NCI-H1930 (cell line): Measurements from ENCODE around the gene LRRK1.

Source experiments
- DNase-seq, 2 experiments: peaks; one replicate each; lab custom pipeline; 2025; lab: John Stamatoyannopoulos, UW

The LRRK1 gene

GRCh38 chr15:100892013-100892355 is 27.2 kb upstream of the LRRK1 start:
- DNase-seq, result no peak

DNA sequence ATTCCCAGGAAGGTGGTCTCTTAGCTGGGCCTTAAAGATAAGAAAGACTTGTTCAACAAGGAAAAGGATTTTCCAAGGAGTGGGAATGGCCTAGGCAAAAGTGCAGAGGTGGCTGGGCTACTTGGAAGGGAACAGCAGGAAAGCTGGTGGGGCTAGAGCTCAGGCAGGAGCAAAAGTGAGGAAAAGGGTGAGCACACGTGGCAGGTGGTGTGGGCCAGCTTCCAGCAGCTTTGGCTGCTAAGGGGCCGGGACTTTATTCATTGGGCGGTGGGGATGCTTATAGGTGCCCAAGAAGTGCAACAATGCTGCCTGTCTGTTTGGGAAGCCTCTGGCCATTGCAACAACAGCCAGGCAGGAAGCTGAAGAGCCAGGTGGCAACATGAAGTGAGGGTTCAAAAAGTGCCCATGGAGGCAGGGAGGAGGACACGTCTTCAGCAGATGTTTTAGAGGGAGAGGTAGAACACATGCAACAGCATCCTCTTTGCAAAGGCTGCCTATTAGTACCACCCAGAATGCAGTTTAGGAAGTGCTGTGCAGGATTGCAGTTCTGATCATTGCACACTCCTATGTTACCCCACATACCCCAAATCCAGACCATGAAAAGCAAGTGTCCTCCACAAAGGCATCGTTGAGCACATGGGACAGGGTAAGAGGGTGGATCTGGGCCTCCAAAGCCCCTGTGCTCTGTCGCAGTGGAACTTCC is 25.7 kb upstream of the LRRK1 start:
- DNase-seq, result no peak

GRCh38 chr15:100893964-100894295 is 25.2 kb upstream of the LRRK1 start:
- no peak for DNase-seq

GRCh38 chr15:100895721-100896120 is 23.4 kb upstream of the LRRK1 start:
- no peak for DNase-seq

- no peak for DNase-seq
Measured at GRCh38 chr15:100897221-100898151, 21.7 kb upstream of the LRRK1 start.

- no peak for DNase-seq
Measured at GRCh38 chr15:100898152-100898490, 21.0 kb upstream of the LRRK1 start.

- DNase-seq, result no peak
Measured at GRCh38 chr15:100898661-100899462, 20.3 kb upstream of the LRRK1 start.

DNA sequence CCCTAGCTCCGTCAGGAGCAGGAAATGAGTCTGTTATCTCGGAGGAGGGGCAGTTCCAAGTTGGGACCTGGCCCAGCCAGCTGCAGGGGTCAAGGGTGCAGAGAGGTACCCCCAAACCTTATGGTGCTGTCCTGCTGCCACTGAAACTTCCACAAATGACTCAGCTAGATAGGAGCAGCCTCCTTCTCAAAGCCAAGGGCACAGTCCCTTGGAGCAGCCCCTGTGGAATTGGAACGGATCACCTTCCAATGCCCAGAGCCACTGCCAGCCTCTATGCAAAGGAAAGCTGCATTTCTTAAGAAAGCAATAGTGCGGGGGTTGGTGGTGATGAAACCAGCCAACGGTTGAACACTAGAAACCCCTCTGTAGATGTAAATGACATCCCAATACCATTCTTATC is 19.6 kb upstream of the LRRK1 start:
- DNase-seq, result no peak

DNA sequence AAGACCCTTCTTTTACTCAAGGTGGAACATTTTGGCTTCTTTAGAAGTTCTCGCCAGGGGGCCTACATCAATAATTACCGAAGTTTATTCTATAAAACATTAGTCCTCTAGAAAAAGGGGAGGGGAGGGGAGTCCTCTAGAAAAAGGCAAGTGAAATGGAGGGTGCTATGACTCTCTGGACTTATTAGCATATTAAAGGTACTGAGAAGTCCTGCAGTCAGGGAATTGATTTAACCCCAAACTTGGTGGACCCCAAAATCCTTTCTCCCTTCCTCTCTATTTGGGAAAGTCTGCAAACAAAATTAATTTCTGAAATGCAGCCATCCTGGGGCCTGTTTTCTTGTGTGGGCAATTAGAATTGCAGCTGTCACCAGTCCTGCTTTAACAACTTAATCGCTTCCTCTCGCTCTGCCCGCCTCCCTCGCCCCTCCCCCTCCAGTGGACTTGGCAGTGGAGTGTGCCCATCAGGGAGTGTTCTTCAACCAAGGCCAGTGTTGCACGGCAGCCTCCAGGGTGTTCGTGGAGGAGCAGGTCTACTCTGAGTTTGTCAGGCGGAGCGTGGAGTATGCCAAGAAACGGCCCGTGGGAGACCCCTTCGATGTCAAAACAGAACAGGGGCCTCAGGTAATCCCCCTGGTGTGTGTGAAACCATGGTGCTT is 18.9 kb upstream of the LRRK1 start:
- no peak for DNase-seq

DNA sequence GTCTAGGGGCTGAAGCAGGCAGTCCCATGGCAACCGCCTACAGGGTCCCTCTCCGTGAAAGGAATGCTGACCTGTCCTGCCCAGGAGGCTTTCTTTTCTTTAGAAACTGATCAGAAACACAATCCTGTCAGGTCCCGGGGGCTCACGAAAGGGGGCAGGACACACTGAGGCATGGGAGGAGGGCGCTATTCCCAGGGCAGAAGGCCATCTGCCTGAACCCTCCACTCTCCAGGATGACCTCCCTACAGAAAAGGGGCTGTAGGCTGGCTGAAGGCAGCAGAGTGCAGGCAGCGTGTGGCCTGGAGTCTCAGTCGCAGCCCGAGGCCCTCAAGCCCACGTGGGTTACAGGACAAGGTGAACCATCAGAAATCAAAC is 18.4 kb upstream of the LRRK1 start:
- DNase-seq, result no peak

GRCh38 chr15:100901296-100901695 is 17.9 kb upstream of the LRRK1 start:
- DNase-seq, result no peak

GRCh38 chr15:100901702-100902435 is 17.3 kb upstream of the LRRK1 start:
- no peak for DNase-seq

DNA sequence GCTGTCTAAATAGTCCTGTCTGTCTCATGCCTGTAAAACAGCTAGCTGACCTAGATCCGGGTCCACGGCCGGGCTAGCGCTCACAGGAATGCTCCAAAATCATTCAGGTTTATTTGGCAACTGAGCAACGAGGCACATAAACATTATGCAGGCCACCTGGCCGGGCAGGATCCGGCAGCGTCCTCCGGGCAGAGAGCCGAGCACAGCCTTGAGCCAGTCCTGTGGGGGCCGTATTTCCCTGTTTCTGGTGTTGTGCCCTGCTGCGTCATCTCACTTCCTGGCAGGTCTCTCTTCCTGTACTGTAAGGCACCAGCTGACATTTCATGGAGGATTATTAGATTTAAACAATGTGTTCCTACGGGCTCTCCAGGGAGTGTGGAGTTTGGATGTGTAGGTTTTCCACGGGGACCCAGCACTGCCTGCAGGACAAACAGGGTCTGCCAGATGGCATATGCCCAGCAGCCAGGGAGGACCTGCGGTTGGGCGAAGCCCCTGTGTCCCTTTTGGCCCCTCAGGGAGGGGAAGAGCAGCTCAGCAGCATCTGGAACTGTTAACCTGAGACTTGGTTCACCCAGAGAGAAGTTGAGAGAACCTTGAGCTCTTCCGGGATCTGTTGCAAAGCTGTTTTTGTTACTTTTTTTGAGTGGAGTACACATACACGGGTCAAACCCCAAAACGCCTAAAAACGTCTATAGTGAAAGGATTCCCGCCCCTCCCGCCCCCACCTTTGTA is 16.6 kb upstream of the LRRK1 start:
- no peak for DNase-seq

DNA sequence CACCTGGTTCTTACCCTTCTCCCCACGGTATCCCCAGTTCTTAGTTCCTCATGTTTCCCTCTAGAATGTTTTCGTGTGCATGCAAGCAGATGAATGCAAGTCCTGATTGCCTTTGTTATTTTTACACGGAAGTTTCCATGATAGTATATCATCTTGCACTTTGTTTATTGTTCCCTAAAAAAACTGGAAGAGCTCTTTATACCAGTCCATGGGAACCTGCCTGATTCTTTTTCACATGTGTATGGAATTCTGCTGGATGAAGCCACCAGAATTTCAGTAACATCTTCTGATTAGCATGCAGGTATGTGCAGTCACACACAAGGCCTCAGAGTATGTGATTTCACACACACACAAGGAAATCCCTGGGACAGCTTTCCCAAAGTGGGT is 16.0 kb upstream of the LRRK1 start:
- DNase-seq, result no peak

GRCh38 chr15:100905850-100906249 is 13.3 kb upstream of the LRRK1 start:
- DNase-seq, result no peak

DNA sequence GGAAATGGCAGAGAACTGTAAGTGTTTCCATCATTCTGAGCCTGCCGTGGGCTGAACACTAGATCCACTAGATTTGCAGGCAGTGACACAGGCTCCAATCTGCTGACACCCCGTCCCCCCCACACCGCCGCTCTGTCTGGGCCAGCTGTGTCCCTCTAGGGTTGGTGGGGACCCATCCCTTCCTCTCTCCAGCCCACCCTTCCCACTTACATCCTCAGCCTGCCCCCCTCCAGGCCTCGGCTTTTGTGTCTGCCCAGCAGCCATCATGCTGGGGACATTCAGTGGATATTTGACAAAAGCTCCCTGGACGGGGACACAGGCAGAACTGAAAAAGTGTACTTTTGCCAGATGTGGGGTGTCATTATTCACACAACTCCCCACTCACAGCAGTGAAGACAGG is 10.7 kb upstream of the LRRK1 start:
- DNase-seq, result no peak

- DNase-seq, result no peak
Measured at GRCh38 chr15:100909565-100909964, 9.6 kb upstream of the LRRK1 start.

- no peak for DNase-seq
Measured at GRCh38 chr15:100909989-100910955, 8.9 kb upstream of the LRRK1 start.

GRCh38 chr15:100911086-100911485 is 8.1 kb upstream of the LRRK1 start:
- no peak for DNase-seq

DNA sequence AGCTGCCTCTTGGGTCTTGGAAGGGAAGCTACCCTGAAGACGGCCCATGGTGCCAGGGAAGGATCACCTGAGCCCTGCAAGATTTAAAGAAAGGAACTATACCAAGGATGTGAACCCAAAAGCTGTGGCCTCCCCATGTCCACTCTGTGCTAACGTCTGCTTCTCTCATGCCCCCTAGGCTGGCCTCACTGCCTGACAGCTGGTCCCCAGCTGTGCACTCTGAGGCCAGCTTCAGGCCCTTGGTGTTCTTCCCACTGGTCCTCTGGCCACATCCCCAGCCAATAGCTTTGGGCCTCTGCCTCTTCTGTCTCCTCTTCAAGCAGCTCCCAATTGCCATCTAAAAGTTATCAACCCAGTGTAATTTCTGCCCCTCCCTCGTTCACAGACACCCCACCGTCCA is 5.2 kb upstream of the LRRK1 start:
- no peak for DNase-seq
